HG02981 (cell line): ENCODE measurements around the gene TBPL2.
"Not testable (repeated sequence)": the region's sequence is repeated elsewhere in the genome, so short reads cannot be mapped to it uniquely, and the experiment has no call there.

Experiments used
- ATAC-seq: cut with Tn5 transposase; IDR thresholded peaks from one replicate; pipeline ENCODE4 v1.9.1; 2021; ENCODE audit warnings: mild to moderate bottlenecking, moderate library complexity; ENCODE audit not compliant: unreplicated experiment

Gene TBPL2

DNA sequence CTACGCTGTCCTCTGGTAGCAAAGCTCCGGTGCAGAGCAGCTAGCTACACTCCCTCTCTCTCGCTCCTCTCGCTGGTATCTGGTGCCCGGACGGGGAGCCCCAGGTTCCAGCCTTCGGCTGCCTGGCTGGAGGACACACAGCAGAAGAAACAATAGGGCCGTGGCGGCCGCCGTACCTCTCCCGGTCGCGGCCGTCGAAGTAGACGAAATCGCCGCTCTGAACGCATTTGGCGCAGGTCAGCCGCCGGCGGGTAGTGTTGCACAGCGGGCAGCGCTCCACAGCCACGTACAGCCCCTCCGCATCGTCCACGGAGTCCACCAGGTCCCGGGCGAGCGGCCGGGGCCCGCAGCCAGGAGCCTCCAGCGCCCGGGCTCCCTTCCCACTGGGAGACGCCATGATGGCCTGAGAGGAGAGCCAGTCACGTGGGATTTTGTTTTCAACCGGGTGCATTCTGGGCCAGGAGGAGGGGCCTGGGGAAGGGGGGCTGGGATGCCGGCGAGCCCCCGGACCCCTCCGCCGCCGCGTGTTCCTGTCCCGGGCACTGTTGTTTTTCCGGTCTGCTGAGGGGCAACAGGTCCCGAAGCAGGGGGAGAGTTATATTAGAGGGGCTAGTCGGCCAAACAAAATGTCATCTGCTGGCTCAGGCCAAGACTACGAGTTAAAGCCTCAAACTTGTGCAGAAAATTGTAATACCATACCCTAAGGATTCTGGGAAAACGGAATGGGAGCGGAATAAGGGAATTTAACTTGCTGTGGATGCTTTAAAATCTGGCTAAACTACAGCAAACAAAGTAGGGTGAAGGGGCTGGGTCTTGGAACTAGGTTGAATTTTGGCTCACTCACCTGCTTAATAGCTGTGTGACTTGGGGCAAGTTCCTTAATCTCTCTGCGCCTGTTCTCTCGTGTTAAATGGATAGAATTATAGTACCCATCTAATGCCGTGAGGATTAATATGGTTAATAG lies 28.7 kb downstream of the TBPL2 start, which contains the start of gene ATG14:
Gene ATG14, minus strand, starts transcription at position 405 of the 964 bp plus-strand sequence. Its CDS starts 8 bp downstream, at position 397.
- ATAC-seq = peak; percentile 96

DNA sequence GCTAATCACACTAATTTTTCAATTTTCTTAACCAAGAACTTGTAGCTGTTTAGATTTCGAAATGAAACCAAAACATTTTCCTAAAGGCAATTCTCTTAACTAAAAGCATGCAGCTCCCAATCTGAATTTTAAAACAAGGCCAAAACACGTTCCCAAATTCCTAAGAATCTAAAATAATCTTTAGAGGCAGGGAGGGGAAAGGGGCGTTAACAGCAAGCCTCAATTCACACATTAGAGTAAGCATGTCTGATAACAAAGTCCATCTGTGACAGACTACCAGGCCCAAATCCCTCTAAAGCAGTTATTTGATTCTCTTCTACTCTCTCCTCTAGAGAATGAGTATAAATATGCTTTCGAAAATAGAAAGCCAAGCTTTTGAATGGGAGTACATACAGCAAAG lies 29.5 kb downstream of the TBPL2 start:
- no peak for ATAC-seq

DNA sequence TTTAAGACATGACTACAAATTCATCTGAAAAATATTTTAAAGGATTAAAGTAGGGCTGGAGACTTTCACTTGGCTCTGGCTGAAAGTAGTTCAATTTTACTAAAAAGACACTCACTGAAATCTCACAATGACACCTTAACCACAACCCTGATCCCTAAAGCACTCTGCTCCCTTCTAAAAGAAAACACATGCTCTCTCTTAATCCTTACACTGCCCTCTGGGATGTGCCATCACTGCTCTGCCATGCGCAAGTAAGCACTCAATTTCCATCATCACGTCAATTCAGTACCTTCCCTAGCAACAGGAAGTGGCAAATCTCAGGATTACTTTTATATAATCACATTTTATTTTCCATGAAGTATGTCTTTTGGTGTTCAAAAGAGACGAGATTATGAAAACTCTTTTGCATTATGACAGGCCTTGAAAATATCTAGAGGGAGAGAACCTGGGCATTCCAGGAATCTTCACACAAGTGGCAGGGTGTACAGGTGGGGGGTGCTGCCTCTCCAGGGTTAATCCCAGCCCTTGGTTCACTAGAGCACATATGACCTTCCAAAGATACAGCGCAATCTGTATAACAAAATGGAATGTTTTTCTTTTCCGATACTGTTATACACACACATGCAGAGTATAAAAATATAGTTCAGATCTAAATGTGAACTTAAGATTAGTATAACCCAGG lies 36.1 kb downstream of the TBPL2 start:
- ATAC-seq = no peak

DNA sequence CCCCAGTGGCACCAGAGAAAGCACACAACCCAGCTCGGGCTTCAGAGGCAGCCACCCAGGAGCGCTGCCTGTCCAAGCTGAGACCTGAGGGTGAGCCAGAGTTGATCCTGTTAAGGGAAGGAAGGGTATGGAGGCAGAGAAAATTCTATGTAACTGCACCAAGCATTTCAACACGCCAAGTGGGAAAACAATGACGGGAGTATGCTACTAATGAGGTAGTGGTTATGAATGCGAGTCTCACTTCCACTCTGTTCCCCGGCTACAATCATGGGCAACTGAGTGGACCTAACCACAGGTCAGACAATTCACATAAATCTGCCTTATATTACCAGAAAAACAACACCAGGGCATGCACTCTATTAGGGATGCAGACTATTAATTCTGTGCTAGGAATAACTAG lies 38.7 kb downstream of the TBPL2 start:
- ATAC-seq = no peak

DNA sequence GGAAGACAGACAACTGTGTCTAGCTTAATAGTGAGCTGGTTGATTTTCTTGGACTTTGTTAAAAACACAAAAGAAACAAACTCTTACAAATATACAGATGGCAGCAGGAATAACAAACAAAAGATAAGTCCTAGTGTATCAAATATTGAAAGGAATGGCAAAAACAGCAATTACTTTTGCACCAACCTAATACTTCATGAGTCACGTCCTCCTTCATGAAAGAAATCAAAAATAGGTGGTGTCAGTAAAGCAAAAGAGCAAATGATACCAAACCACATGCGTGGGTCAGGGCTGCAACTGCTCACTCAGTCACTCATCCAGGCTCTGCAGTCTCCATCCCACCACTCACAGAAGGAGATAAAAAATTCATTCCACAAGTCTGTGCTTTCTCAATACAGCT lies 40.6 kb downstream of the TBPL2 start:
- no peak for ATAC-seq

DNA sequence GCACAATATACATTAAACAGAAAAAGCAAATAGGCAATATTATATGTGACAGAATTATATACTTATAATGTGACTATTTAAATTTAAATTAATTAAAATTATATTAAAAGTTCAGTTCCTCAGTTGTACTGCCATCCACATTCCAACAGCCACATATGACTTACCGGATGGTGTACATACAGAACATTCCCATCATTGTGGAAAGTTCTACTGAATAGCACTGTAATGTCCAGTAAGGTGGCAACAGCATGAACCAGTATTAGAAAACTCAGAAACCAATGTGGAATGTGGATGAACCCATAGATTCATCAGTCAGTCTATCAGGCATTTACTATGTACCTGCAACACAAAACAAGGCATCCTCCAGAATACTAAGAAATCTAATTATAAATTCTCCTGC lies 41.2 kb downstream of the TBPL2 start:
- ATAC-seq = no peak

DNA sequence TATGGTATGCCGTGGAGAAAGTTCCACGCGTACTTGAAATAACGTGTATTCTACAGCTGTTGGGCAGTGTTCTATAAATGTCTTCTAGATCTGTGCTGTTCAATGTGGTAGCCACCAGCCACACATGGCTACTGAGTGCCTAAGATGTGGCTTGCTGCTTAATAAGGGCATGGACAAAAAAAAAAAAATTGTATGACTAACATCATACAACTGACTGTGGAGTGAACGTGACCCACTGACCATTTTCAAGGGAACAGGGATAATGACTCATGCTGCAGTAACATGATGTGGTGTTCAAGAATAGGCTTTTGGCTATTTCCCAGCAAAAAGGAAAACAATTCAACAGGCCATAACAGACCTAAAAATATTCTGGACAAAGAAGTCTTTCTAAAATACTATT lies 41.7 kb downstream of the TBPL2 start:
- ATAC-seq = no peak

DNA sequence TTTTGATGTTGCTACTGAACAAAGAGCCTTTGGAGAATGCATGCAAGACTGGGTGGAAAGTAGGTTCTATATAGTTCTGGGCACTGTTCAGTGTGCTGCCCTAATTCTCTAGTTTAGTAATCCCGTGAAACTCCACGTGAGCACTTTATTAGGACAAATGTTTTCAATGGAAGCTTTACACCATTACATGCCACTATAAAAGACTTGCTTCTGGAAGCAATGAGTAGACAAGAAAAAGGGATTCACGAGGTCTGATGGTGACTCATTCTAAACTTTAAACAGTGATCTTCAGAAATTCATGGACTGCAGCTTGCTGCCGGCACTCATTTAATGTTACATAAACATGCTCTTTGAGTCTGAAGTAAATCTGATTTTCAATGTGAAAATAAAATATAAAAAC lies 51.1 kb downstream of the TBPL2 start:
- no peak for ATAC-seq

DNA sequence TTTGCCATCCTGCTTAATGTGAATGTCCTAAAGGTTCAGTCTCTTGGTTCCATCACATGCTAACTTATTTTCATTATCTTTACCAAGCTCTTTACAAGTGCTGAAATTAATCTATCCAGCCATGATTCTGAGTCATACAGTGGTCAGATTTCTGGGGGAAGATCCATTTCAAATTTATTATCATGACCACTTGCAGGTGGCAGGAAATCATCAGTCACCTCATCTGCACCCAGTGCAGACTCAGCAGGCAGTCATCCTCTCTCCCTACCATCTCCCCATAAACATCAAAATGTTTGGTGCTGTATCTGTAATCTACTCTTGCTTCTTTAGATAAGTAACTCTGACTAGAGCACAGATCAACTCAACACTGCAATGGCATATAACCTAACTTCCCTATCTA lies 52.3 kb downstream of the TBPL2 start:
- no peak for ATAC-seq

DNA sequence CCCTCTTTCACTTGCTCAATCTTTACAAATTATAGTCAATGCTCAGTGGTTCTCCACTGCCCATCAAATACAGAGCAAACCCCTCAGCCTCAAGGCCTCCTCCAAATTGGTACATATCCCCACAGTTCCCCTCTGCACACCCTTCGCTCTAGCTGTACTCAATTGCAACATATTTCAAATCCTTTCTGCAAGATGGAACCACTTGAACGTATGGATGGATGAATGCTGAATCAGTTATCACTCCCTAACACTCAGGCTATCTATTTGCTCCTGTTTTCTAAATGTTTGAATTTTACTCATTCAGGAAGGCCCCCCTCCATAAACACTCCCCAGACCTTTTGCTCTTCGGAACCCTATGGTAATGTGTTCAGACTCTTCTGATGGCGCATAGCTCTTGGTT lies 53.3 kb downstream of the TBPL2 start:
- no peak for ATAC-seq

DNA sequence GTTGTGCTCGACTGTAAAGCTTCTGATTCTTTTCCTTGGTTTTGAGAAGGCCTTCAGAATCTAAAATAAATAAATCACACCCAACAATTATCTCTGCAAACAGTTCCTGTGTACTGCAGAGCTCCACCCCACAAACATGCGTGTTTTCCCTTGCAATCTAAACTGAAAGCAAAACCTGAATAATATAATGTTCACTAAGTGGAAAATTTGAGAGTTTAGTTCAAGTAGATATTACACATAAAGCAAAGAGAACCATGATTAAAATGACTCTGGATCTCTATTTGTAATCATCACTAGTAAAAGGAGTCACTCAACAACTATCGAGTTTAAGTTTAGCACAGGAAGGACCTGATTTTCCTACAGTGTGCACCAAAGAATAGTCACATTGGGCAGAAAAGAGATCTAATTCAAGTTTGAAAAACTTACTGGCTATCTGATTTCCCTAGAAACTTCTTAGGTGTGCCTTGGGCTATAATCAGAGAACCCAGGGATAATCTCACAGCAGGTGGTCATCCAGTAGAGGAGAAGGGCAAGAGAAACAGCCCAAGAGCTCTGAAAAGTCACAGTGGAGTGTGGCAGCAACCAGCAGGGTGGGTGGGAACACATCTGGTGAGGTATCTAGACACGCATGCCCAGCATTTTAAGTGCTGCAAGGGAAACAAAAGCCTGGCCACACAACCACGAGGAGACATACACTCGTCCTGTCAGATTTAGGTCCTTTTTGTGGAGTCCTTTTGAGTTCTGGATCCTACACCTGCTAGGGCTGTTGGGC lies 54.2 kb downstream of the TBPL2 start:
- ATAC-seq = no peak

DNA sequence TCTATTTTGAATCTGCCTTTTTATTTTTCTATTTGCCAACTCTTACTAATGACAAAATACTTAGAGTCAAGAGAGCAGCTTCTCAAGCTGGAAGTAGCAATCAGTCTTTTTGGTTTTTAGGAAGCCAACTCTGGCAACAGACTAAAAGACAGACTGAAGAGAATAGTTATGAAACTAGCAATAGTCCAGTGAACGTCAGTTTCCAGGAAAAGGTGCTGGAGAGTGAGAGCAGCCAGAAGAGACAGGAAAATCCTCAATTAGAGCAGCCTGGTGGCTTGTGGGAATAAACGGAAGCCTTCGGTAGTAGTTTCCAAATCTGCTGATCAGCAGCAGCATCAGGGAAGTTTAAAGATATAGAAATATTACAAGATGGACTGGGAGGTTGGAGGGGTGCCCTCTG lies 55.9 kb downstream of the TBPL2 start:
- no peak for ATAC-seq

DNA sequence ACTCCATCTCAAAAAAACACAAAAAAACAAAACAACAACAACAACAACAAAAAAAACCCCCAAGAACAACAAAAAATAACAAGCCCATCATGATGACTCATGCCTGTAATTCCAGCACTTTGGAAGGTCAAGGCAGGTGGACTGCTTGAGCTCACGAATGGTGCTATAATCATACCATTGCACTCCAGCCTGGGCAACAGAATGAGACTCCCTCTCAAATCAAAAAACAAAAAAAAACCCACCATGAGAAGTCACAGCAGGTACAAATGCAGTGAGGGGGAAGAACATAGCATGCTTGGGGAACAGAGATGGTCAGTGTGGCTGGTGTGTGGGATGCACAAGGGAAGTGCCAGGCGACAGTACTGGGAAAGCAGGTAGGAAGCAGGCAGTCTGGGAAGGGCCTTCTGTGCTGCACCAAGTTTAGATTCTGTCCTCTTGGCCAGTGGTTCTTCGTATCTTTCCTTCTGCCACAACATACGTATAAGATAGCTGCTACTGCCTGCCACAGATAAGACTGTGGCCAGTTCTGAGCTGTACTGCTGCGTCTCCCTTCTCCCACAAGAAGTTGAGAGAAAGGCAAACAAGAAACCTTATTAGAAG lies 56.8 kb downstream of the TBPL2 start:
- ATAC-seq = no peak

DNA sequence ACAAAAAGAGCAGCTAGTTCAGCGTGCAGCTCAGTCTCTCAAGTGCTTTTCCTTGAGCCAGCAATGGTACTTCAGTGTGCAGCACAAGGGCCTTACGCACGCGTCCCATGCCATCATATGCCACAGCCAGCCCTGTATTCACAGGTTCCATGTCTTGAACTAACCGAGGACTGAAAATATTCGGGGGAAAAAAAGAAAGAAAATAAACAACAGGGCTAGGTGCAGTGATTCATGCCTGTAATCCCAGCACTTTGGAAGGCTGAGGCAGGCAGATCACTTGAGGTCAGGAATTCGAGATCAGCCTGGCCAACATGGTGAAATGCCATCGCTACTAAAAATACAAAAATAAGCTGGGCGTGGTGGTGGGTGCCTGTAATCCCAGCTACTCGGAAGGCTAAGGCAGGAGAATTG lies 57.4 kb downstream of the TBPL2 start:
- ATAC-seq = not testable (repeated sequence)

DNA sequence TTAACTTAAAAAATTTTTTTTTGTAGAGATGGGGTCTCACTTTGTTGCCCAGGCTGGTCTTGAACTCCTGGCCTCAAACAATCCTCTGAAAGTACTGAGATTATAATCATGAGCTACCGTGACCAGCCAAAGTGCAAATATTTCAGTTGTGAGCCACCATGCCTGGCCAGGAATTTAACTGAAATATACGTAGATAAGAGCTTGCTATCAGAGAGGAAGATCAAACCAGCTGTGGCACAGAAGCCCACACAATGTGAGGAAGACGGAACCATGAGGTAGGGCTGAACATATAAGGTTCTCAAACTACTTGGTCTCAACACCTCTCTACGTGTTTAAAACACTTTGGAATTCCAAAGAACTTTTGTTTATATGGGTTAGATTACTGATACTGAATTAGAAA lies 57.9 kb downstream of the TBPL2 start:
- no peak for ATAC-seq

DNA sequence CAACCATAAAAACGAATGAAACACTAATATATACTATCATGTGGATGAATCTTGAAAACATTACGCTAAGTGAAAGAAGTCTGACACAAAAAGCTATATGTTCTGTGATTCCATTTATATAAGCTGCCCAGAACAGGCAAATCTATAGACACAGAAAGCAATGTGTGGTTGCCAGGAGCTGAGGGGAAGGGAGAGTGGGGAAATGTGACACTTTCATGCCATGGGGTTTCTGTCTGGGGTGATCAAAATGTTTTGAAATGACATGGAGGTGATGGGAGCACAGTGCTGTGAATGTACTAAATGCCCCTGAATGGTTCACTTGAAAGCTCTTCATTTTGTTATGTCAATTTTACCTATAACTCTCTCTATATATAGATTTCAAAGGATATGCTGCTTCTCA lies 58.9 kb downstream of the TBPL2 start:
- no peak for ATAC-seq

DNA sequence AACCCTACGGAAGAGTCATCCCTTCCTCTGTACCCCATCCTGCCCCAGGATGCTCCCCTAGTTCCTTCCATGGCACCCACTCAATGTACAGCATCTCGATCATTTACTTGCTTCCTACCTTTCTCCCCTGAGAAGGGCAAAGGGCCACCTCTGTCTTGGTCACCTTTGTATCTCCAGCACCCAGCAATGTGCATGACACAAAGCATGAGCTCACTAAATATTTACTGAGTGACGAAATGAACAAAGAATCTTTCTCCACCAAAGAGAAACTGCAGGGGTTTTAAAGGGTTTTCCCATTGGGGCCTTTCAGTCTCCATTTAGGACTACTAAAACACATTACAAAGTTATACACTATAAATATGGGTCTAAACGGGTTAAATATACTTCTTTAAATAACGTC lies 59.4 kb downstream of the TBPL2 start:
- ATAC-seq = no peak

DNA sequence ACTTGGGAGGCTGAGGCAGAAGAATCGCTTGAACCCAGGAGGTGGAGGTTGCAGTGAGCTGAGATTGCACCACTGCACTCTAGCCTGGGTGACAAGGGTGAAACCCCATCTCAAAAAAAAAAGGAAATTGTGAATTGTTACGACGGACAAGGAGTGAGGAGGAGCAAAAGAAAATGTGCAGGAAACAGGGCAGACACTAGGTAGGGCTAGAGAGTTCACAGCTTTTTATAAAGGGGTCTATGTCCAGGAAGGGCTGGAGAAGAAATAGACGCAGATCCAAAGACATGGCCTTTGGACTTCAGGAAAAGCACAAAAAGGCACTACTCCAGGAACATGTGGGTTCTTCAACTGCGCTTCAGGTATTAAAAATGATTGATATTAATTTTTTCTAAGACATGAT lies 63.2 kb downstream of the TBPL2 start:
- ATAC-seq = no peak

DNA sequence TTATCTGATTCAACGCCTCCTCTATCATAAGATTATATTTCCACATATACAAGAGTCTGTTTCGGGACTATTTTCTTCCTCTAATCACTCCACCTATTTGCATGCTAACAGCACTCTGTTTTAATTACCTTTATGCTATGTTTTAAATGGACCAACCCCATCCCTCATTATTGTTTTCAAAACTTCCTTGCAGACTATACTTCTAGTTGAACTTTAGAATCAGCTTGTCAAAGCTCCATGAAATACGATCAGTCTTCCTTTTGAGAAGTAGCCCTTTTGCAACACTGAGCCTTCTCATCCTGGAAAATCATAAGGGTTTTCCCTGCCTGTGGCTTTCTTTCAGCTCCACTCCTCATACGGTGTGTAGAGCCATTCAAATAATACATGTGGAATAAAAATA lies 65.6 kb downstream of the TBPL2 start:
- ATAC-seq = no peak

DNA sequence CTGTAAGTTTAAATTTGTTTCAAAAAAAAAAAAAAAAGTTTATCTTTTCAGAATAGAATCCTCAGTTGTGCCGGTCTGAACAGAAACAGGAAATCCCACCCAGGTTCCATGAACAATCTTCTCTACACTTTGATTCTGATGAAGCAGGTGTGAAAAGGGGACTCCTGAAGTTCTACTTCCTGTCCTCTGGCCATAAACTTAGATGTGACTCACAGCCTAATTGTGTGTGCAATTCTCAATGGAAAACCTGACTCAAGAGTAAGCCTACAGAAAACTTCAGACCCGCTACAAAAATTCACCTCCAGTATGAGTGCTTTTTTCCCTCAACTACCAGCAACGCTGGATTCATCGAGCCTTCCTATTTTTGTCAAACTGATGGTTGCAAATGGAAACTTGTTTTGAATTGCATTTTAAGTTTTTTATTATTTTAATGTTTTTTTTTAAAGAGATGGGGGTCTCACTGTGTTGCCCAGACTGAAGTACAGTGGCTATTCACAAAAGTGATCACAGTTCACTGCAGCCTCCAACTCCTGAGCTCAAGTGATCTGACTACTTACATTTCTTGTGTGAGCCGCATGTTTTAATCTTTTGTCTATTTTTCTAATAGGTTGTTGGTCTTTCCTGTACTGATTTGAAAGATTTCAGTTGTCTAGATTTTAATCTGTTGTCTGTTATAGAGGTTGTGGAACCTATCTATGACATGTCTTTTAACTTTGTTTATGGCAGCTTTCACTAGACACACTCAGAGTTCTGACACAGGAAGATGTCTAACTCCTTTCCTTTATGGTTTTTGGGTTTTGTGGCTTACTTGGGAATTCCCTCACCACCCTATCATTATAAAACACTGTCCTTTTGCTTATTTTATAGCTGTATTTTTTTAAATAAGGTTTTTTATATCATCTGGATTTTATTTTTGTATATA lies 66.4 kb downstream of the TBPL2 start:
- no peak for ATAC-seq
